ENCODE results near the gene ST7.
"Not testable (repeated sequence)": the region's sequence is repeated elsewhere in the genome, so short reads cannot be mapped to it uniquely, and the experiment has no call there.

Gene ST7

GRCh38 chr7:116953372-116953905 is at the start of gene ST7:
TSS of gene ST7 (plus strand) at chr7:116953501. CDS start at chr7:116953541, 40 bp downstream.
- peak; percentile 57 for DNase-seq (ENCODE audit: low spot score)

DNA sequence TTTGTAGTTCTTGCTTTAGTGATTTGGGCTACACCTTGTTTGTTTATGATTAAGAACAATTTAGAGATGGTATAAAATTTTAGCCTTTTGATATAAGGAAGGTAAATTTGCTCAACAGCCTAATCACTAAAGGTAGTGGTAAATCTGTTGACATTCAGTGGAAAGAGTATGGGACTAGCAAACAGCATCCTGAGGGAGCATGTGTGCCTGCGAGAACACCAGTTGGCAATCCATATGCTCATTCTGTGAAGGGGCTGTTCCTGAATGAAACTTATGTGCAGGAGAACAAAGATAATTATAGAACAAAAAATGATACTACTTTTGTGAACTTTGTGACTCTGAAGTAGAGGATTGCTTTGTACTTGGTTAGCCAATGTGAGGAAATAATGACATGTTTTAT is 46.9 kb upstream of the ST7 start:
- DNase-seq (ENCODE audit: low spot score), result peak; percentile 54

GRCh38 chr7:116910383-116910782 is 42.9 kb upstream of the ST7 start:
- no peak for DNase-seq (ENCODE audit: low spot score)

- no peak for DNase-seq (ENCODE audit: low spot score)
Measured at GRCh38 chr7:116911801-116912200, 41.5 kb upstream of the ST7 start.

- DNase-seq (ENCODE audit: low spot score), result no peak
Measured at GRCh38 chr7:116912269-116912909, 40.9 kb upstream of the ST7 start.

- no peak for DNase-seq (ENCODE audit: low spot score)
Measured at GRCh38 chr7:116918704-116919103, 34.6 kb upstream of the ST7 start.

DNA sequence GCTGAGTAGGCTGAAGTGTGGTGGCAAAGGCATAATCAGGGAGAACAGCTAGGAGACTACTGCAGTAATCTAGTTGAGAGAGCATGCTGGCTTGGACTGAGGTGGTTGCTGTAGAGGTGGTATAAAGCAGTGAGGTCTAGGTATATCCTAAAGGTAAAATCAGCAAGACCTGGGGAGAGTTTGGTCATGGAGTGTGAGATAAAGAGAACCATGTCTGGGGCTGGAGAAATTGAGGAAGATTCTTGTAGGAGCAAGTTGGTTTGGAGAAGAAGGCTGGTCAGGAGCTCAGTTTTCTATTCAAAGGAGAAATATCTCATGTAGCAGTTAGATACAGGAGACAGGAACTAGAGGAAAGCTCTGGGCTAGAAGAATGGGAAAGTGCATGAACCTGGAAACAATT is 32.9 kb upstream of the ST7 start:
- no peak for DNase-seq (ENCODE audit: low spot score)

DNA sequence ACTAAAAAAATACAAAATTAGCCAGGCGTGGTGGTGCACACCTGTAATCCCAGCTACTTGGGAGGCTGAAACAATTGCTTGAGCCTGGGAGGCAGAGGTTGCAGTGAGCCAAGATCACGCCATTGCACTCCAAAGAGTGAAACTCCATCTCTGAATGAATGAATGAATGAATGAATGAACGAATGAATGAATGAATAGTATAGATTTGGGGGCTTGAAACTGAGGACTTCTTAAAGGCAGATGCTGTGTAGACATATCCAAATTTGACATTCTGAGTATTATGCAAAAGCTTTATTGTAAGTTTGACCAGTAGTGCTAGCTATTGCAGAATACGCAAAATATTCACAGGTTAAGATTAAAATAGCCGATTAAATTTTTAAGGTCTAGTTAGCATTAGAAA is 30.8 kb upstream of the ST7 start:
- DNase-seq (ENCODE audit: low spot score), result no peak

DNA sequence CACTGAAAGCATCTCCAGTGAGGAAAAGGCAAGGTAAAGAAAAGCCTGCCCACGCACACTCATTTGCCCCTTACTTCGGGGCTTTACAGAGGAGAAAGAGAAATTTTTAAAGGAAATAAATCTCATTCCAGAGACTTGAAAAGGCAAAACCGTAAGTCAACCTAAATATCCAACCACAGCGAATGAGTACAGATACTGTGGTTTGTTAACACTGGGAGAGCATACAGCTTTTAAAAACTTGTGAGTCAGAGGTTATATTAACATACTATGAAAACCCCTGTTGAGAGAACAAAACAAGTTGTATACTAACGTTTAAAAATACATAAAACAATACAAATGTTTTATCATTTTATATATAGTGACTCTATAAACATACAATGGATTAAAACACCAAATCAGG is 28.6 kb upstream of the ST7 start:
- no peak for DNase-seq (ENCODE audit: low spot score)

GRCh38 chr7:116929021-116929420 is 24.3 kb upstream of the ST7 start:
- no peak for DNase-seq (ENCODE audit: low spot score)

- peak; percentile 89 for DNase-seq (ENCODE audit: low spot score)
Measured at GRCh38 chr7:116929914-116930913, 23.1 kb upstream of the ST7 start.

DNA sequence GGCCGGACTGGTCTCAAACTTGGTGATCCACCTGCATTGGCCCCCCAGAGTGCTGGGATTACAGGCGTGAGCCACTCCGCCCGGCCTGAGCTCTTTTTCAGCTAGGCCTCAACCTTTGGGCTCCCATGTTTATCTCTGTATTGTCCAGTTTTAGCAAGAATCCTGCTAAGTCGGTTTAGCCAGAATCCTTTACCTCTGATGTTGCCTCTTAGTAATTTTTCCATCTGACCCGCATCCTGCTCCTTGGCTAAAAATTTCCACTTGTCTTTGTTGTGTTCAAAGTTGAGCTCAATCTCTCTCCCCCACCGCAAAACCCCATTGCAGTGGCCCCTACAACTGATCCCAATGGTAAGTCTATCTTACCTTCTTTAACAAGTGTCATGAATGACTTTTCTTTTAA is 20.7 kb upstream of the ST7 start:
- no peak for DNase-seq (ENCODE audit: low spot score)

DNA sequence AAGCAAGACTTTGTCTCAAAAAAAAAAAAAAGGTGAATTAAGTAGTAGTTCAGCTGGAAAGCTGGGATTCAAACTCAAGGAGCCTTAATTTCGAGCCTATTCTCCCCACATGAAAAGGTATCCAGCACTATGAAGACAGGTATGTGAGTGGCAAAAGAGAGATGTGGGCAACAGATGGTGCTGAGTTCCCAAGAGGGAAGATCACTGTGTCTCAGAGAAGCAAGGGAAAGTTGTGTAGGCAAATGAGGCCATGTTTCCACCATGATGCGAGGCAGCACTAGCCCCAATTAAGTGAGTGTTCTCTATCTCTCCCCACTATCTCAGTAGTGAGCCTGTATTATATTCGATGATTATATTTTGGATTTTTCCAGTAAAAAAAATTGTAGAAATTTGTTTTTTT is 19.8 kb upstream of the ST7 start:
- no peak for DNase-seq (ENCODE audit: low spot score)

DNA sequence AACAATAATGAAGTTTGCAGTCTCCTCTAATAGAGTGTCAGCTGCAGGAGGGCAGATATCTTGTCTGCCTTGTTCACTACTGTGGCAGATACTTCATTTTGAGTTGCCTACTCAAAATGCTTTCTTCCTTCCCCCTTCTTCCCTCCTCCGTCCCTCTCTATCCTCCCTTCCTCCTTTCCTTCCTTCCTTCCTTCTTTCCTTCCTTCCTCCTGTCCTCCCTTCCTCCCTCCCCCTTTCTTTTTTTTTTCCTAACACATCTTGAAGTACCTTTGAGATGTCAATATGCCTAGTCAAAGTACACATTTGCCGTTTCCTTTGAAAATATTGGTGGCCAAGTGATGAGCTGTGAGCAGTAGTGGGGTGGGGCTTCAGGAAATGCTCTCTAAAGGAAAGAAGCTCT is 18.7 kb upstream of the ST7 start:
- no peak for DNase-seq (ENCODE audit: low spot score)

DNA sequence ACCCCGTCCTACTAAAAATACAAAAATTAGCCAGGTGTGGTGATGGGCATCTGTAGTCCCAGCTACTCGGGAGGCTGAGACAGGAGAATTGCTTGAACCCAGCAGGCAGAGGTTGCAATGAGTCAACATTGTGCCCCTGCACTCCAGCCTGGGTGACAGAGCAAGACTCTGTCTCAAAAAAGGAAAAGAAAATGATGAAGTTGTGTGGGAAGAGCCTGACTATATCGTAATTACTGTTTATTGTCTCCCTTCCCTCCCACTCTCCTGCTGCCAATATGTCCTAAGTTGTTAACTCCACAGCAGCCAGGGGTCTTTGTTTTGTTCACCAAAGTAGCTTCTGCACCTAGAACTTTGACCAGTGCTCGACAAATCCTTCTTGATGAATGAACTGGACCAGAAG is 16.5 kb upstream of the ST7 start:
- not testable (repeated sequence) for DNase-seq (ENCODE audit: low spot score)

DNA sequence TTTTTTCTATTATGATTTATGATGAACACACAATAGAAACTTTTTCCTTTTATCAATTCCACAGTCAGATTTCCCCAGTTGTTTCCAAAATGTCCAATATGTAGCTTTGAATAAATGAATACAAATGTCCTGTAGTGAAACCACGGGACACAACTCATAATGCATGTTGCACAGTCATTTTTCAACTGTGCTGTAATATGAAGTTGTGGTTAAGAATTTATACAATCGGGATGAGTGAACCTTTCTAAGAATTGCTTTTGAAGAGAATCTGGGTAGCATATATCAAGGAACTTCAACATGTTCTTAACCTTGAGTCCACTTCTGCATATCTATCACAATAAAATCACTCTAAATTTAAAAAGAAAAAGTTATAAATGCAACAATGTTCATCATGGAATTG is 14.6 kb upstream of the ST7 start:
- DNase-seq (ENCODE audit: low spot score), result no peak

- no peak for DNase-seq (ENCODE audit: low spot score)
Measured at GRCh38 chr7:116940689-116941370, 12.5 kb upstream of the ST7 start.

DNA sequence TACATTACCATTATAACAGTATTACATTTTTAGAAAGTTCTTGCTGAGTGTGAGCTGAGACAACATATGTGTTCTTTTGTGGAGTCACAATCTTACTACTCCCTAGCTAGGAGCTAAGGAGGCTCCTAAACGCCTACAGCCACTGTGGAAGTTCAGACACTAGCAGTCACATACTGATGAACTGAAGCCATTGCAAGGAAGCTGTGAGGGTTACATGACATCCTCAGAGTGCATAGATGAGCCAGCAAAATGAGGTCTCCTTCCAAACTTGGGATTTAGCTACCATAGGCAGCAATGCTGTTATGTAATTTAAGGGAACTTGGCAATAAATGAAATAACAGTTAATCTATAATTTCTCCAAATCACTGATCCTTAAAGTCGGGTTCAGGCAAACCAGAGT is 10.8 kb upstream of the ST7 start:
- no peak for DNase-seq (ENCODE audit: low spot score)

- DNase-seq (ENCODE audit: low spot score), result no peak
Measured at GRCh38 chr7:116948934-116949333, 4.4 kb upstream of the ST7 start.

DNA sequence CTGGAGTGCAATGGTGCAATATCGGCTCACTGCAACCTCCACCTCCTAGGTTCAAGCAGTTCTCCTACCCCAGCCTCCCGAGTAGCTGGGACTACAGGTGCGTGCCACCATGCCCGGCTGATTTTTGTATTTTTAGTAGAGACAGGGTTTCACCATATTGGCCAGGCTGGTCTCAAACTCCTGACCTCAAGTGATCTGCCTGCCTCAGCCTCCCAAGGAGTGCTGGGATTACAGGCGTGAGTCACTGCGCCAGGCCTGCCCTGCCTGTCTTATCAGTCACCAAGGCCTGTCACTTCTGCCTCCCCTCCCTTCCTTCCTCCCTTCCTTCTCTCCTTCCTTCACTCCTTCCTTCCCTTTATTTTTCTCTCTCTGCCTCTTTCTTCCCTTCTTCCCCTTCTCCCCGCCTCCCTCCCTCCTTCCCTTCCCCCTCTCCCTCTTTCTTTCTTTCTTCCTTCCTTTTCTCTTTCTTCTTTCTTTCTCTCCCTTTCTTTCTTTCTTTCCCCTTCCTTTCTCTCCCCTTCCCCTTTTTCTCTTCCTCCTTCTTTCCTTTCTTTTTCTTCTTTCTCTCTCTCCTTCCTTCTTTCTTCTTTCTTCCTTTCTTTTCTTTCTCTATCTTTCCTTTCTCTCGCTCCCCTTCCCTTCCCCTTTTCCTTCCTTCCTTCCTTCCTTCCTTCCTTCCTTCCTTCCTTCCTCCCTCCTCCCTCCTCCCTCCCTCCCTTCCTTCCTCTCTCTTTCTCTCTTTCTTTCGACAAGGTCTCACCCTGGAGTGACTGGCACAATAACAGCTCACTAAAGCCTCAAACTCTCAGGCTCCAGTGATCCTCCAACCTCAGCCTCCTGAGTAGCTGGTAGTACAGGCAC is 3.1 kb upstream of the ST7 start:
- DNase-seq (ENCODE audit: low spot score), result no peak

- no peak for DNase-seq (ENCODE audit: low spot score)
Measured at GRCh38 chr7:116950889-116951351, 2.4 kb upstream of the ST7 start.
